MG63 (cell line): Measurements from ENCODE around the gene UBA6. TPM values are rescaled to one million over a fixed set of nuclear protein-coding genes. Genes with fewer than 3 reads are reported as not detected.
"Not testable (repeated sequence)": the region's sequence is repeated elsewhere in the genome, so short reads cannot be mapped to it uniquely, and the experiment has no call there.

Source experiments
- DNase-seq: peaks from one replicate; pipeline ENCODE4 v3.0.0-alpha.2; 2020
- H3K27me3 ChIP-seq: fragments of 250-450 bp; sonication (Bioruptor Pico); 2 replicates; pipeline ENCODE4 v1.5.1; 2020; ENCODE audit warnings: mild to moderate bottlenecking, moderate library complexity
- H3K36me3 ChIP-seq: fragments of 250-450 bp; sonication (Bioruptor Pico); 2 replicates; pipeline ENCODE4 v1.5.1; 2020; ENCODE audit warnings: mild to moderate bottlenecking, moderate library complexity
- H3K4me3 ChIP-seq: fragments of 250-450 bp; sonication (Bioruptor Pico); 2 replicates; pipeline ENCODE4 v1.5.1; 2020; ENCODE audit warnings: mild to moderate bottlenecking, moderate library complexity
- H3K9me3 ChIP-seq: fragments of 250-450 bp; sonication (Bioruptor Pico); 2 replicates; pipeline ENCODE4 v1.5.1; 2020; ENCODE audit warnings: mild to moderate bottlenecking, moderate library complexity
- total RNA-seq: library from RNA; depleted of rRNA; stranded (reverse); fragments of >200 nt; shearing (Covaris generic); gene quantifications from 2 replicates; pipeline ENCODE4 v1.2.3, GENCODE V29; 2014; ENCODE audit warnings: low replicate concordance

Gene UBA6
- total RNA-seq, 1 experiment from 2014 or later = 55.2 TPM

DNA sequence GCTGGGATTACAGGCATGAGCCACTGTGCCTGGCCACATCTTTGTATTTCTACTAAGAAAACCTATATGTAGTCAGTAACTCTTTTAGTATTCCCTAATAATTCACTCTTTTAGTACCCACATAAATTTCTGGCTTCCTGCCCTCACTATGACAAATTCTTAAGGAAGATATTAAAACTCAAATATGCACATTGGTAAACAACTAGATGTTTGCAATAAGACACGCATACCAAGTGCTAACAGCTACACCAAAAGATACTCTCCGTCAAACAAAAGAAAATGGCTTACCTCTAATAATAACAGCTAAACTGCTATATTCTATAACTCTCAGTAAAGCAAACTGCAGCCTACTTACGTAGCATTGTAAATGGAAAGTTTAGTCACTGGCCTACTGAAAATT is 6.3 kb downstream of the UBA6 start:
- no peak for DNase-seq
- peaks cover 9% of the 10 kb centered on the region for H3K36me3 ChIP-seq
- no peaks in the 10 kb centered on the region for H3K9me3 ChIP-seq
- no peak overlapping the region for H3K4me3 ChIP-seq
- H3K27me3 ChIP-seq = no peaks in the 10 kb centered on the region

DNA sequence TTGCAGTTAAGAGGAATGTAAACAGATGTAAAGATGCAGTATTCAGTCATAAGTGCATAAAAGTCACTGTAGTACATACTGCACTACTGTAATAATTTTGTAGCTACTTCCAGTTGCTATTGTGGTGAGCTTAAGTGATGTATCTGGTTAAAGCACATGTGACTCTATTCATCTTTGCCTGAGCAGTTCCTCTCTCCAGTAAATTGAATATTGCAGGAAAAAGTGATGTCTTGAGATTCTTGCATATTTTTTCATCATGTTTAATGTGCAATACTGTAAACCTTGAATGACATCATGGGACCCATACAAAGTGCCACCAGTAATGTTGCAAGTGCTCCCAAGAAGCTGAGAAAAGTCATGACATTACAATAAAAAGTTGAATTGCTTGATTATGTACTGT is 9.6 kb downstream of the UBA6 start:
- H3K27me3 ChIP-seq = no peaks in the 10 kb centered on the region
- peaks cover 9% of the 10 kb centered on the region for H3K36me3 ChIP-seq
- no peak for DNase-seq
- H3K9me3 ChIP-seq = no peaks in the 10 kb centered on the region
- H3K4me3 ChIP-seq = no peak overlapping the region

DNA sequence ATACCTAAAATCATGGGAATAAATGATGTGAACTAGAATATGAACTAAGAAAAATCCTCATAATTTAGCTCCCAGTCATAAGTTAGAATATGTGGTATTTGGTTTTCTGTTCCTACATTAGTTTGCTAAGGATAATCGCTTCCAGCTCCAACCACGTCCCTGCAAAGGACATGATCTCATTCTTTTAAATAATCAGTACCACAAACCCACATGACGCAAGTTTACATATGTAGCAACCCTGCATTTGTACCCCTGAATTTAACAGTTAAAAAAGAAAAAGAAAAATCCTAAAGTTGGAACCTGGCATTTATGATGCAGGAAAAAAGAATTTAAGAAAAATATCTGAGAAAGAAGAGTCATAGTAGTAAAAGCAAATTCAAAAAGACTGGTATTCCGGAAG is 13.3 kb downstream of the UBA6 start:
- Histone ChIP-seq H3K9me3 (no peaks in the 10 kb centered on the region), H3K4me3 (no peak overlapping the region), H3K27me3 (no peaks in the 10 kb centered on the region), H3K36me3 (peaks cover 2% of the 10 kb centered on the region)
- DNase-seq = no peak

DNA sequence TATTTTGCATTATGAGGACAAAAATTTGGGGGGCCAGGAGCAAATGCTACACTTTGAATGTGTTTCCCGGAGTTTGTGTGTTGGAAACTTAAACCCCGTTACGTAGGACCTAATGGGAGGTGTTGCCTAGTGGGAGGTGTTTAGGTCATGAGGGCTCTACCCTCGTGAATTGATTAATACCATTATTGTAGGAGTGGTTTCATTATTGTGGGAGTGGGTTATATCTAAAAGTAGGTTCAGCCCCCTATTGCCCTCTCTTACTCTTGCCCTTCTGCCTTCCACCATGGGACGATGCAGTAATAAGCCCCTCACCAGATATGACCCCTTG is 15.5 kb downstream of the UBA6 start:
- no peak for DNase-seq
- H3K36me3 ChIP-seq = no peaks in the 10 kb centered on the region; the same call in none of the 2 replicates

GRCh38 chr4:67684839-67685531 is 16.0 kb downstream of the UBA6 start:
- H3K27me3 ChIP-seq = no peaks in the 10 kb centered on the region
- H3K9me3 ChIP-seq = no peaks in the 10 kb centered on the region
- no peak for DNase-seq
- no peaks in the 10 kb centered on the region; the same call in none of the 2 replicates for H3K36me3 ChIP-seq
- H3K4me3 ChIP-seq = no peak overlapping the region

More for the DNA sequence above, 15.5 kb downstream of the UBA6 start:
- no peak overlapping the region for H3K4me3 ChIP-seq
- no peaks in the 10 kb centered on the region for H3K9me3 ChIP-seq
- H3K27me3 ChIP-seq = no peaks in the 10 kb centered on the region

DNA sequence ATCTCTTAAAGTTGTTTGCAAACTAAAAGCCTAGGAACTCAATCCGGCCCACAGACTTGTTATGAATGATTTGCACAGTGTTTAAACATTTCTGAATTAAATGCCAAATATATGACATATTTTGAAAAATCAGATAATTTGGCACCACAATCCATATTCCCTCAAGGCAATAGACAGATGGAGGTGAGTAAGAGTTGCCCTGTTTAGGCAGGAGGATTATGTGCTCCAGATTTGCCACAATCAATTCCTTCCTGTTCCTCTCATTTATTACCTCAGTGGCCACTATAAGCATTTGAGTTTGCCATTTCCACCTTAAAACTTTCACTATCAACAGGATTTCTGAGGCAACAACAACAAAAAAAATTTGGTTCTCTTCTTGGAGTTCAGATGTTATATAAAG is 18.7 kb downstream of the UBA6 start:
- H3K27me3 ChIP-seq = no peaks in the 10 kb centered on the region
- H3K4me3 ChIP-seq = no peak overlapping the region
- peaks cover 5% of the 10 kb centered on the region for H3K36me3 ChIP-seq
- H3K9me3 ChIP-seq = no peaks in the 10 kb centered on the region
- DNase-seq = no peak

- Histone ChIP-seq H3K27me3 (no peaks in the 10 kb centered on the region), H3K4me3 (no peak overlapping the region), H3K36me3 (peaks cover 17% of the 10 kb centered on the region), H3K9me3 (no peaks in the 10 kb centered on the region)
- DNase-seq = no peak
Observed at GRCh38 chr4:67680581-67681222, 20.3 kb downstream of the UBA6 start.

- peaks cover 23% of the 10 kb centered on the region for H3K36me3 ChIP-seq
- H3K4me3 ChIP-seq = no peak overlapping the region
- H3K9me3 ChIP-seq = no peaks in the 10 kb centered on the region
- no peak for DNase-seq
- no peaks in the 10 kb centered on the region for H3K27me3 ChIP-seq
Observed at GRCh38 chr4:67678612-67679011, 22.3 kb downstream of the UBA6 start.

GRCh38 chr4:67674098-67674497 is 26.9 kb downstream of the UBA6 start:
- Histone ChIP-seq H3K27me3 (no peaks in the 10 kb centered on the region), H3K4me3 (no peak overlapping the region), H3K9me3 (no peaks in the 10 kb centered on the region), H3K36me3 (peaks cover 26% of the 10 kb centered on the region)
- no peak for DNase-seq

DNA sequence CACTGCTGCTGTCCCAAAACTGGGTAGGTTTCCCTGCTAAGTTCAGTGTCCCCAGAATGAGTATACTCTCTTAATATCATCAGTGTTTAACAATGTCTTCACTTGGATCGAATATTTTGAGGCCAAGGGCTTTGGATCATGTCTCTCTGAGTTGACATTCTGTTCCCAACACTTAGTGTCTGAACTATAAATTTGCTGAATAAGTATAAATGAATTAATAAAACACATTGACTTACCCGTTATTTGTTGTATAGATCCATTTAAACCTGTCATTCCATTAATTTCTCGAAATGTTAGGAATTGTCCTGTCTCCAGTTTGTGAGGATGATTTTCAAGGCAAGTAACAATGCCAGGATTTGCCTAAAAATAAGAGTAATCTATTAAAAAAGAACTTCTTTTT is 32.6 kb downstream of the UBA6 start:
- H3K36me3 ChIP-seq = peaks cover 10% of the 10 kb centered on the region
- H3K27me3 ChIP-seq = no peaks in the 10 kb centered on the region
- H3K4me3 ChIP-seq = no peak overlapping the region
- no peak for DNase-seq
- no peaks in the 10 kb centered on the region for H3K9me3 ChIP-seq

- Histone ChIP-seq H3K27me3 (no peaks in the 10 kb centered on the region), H3K9me3 (no peaks in the 10 kb centered on the region), H3K36me3 (peaks cover 30% of the 10 kb centered on the region), H3K4me3 (no peak overlapping the region)
- DNase-seq = no peak
Observed at GRCh38 chr4:67660418-67660817, 40.5 kb downstream of the UBA6 start.

DNA sequence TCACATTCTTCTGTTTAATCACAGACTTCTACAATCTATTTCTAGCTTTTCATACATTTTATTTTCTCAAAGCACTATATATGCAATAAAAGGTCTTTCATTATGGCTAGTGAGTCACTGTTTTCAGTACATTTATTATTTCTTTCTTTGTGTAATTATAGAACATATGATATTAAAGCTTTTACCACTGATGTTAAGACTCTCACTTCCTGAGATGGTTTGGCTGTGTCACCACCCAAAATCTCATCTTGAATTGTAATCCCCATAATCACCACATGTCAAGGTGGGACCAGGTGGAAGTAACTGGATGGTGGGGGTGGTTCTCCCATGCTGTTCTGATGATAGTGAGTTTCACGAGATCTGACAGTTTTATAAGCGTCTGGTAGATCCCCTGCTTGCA is 41.9 kb downstream of the UBA6 start:
- H3K4me3 ChIP-seq = no peak overlapping the region
- DNase-seq = no peak
- H3K27me3 ChIP-seq = no peaks in the 10 kb centered on the region
- peaks cover 30% of the 10 kb centered on the region for H3K36me3 ChIP-seq
- H3K9me3 ChIP-seq = no peaks in the 10 kb centered on the region

DNA sequence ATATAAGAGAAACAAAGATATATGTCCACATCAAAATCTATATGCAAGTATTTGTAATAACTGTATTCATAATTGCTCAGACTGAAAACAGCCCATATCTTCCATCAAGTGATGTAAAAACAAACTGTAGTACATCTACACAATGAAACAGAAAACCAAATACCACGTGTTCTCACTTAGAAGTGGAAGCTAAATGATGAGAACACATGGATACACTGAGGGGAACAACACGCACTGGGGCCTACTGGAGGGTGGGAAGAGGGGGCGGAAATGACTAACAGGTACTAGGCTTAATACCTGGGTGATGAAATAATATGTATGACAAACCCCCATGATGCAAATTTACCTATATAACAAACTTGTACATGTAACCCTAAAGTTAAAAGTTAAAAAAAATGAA is 42.7 kb downstream of the UBA6 start:
- peaks cover 26% of the 10 kb centered on the region for H3K36me3 ChIP-seq
- no peaks in the 10 kb centered on the region for H3K27me3 ChIP-seq
- H3K9me3 ChIP-seq = no peaks in the 10 kb centered on the region
- no peak for DNase-seq
- H3K4me3 ChIP-seq = no peak overlapping the region

DNA sequence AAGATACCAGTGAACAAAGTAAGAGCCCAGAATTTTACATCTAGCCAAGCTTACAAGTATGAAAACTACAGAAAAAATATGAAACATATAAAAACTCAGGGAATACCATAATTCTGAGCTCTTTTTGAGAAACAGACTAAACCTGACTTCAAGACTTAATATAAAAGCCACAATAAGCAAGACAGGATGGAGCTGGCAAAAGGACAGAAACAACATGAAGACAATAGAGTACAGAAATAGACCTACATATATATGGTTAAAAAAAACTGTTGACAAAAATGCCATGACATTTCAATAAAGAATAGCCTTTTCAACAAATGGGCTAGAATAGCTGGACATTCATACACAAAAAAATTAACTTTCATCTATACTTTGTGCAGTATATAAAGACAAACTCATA is 49.4 kb downstream of the UBA6 start:
- H3K27me3 ChIP-seq = no peaks in the 10 kb centered on the region
- no peaks in the 10 kb centered on the region for H3K9me3 ChIP-seq
- DNase-seq = no peak
- H3K4me3 ChIP-seq = no peak overlapping the region
- H3K36me3 ChIP-seq = no peaks in the 10 kb centered on the region

- H3K27me3 ChIP-seq = no peaks in the 10 kb centered on the region
- no peak for DNase-seq
- H3K4me3 ChIP-seq = no peak overlapping the region
- H3K36me3 ChIP-seq = peaks cover 8% of the 10 kb centered on the region
- no peaks in the 10 kb centered on the region for H3K9me3 ChIP-seq
Observed at GRCh38 chr4:67638136-67638535, 62.8 kb downstream of the UBA6 start.

DNA sequence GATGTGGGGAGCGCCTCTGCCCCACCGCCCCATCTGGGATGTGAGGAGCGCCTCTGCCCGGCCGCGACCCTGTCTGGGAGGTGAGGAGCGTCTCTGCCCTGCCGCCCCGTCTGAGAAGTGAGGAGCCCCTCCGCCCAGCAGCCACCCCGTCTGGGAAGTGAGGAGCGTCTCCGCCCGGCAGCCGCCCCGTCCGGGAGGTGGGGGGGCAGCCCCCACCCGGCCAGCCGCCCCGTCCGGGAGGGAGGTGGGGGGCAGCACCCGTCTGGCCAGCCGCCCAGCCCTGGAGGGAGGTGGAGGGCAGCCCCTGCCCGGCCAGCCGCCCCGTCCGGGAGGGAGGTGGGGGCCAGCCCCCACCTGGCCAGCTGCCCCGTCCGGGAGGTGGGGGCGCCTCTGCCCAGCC is 64.0 kb downstream of the UBA6 start:
- not testable (repeated sequence) for H3K27me3 ChIP-seq, DNase-seq, H3K4me3 ChIP-seq, H3K36me3 ChIP-seq, H3K9me3 ChIP-seq

DNA sequence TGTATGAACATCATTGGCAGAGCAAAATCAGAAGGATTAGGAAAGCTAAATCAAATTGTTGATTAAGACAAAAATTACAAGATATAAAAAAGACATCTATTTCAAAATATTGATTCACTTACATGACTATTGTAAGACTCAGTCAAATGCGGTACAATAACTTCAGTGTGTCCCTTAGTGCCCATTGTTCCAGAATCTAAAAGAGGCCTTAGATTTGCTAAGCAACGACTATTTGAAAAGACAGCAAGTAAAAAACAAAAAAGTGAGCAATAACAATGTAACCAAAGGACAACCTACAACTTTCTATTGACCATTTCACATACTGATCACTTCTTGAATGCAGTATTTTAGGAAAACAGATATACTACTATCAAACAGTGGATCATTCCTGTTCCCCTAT is 65.6 kb downstream of the UBA6 start:
- no peaks in the 10 kb centered on the region for H3K9me3 ChIP-seq
- peaks cover 8% of the 10 kb centered on the region for H3K36me3 ChIP-seq
- H3K27me3 ChIP-seq = no peaks in the 10 kb centered on the region
- DNase-seq = no peak
- H3K4me3 ChIP-seq = no peak overlapping the region

- H3K27me3 ChIP-seq = no peaks in the 10 kb centered on the region
- DNase-seq = no peak
- H3K36me3 ChIP-seq = peaks cover 9% of the 10 kb centered on the region
- H3K9me3 ChIP-seq = no peaks in the 10 kb centered on the region
- no peak overlapping the region for H3K4me3 ChIP-seq
Observed at GRCh38 chr4:67634741-67635140, 66.2 kb downstream of the UBA6 start.
